PC-9 (cell line): ENCODE data around the gene PITPNM3. TPM values are rescaled to one million over a fixed set of nuclear protein-coding genes. Genes with fewer than 3 reads are reported as not detected.

Experiments
- BruUV-seq: library from RNA; stranded (reverse); fragments of 400-500 nt; replicated peaks from 2 replicates; lab custom pipeline; 2021; lab: Mats Ljungman, UMichigan
- CTCF ChIA-PET: fragments of 300-600 bp; sonication (Branson Sonifier 250); formaldehyde crosslinking; loops from one replicate; lab custom pipeline; 2022; ENCODE audit warnings: antibody characterized with exemption; lab: Charles Lee
- POLR2A ChIA-PET: fragments of 300-600 bp; sonication (Branson Sonifier 250); formaldehyde crosslinking; loops from one replicate; lab custom pipeline; 2022; ENCODE audit warnings: antibody characterized with exemption; ENCODE audit not compliant: unreplicated experiment; lab: Charles Lee
- DNase-seq, 2 experiments: peaks; one replicate each; pipeline versions ENCODE4 v3.0.0 to v3.0.0-alpha.2; 2015 to 2022; ENCODE audit warnings: mixed read lengths in 1 of 2
- H2AFZ ChIP-seq: fragments of 200-600 bp; sonication (generic); 2 replicates; pipeline ENCODE4 v1.8.1; 2017; ENCODE audit warnings: antibody characterized with exemption
- H3F3A ChIP-seq: fragments of 200-600 bp; sonication (generic); 2 replicates; pipeline ENCODE4 v1.8.1; 2017; ENCODE audit warnings: antibody characterized with exemption, mild to moderate bottlenecking, low read depth; ENCODE audit not compliant: insufficient read depth
- H3K27ac ChIP-seq: fragments of 200-600 bp; sonication (generic); 2 replicates; pipeline ENCODE4 v1.6.1; 2016; ENCODE audit warnings: mixed run types
- H3K27me3 ChIP-seq: fragments of 200-600 bp; sonication (generic); 2 replicates; pipeline ENCODE4 v1.6.1; 2016; ENCODE audit warnings: low read depth, mixed run types; ENCODE audit not compliant: insufficient read depth
- H3K36me3 ChIP-seq: fragments of 200-600 bp; sonication (generic); 2 replicates; pipeline ENCODE4 v1.6.1; 2016; ENCODE audit warnings: low read depth, mixed run types
- H3K4me1 ChIP-seq: fragments of 200-600 bp; sonication (generic); replicated peaks from 2 replicates; pipeline ENCODE4 v1.6.1; 2016; ENCODE audit warnings: mixed run types; ENCODE audit not compliant: insufficient read depth
- H3K4me2 ChIP-seq: fragments of 200-600 bp; sonication (generic); 2 replicates; pipeline ENCODE4 v1.6.1; 2017; ENCODE audit warnings: mixed run types
- H3K4me3 ChIP-seq: fragments of 200-600 bp; sonication (generic); 2 replicates; pipeline ENCODE4 v1.6.1; 2016; ENCODE audit warnings: mixed run types
- H3K79me2 ChIP-seq: fragments of 200-600 bp; sonication (generic); 2 replicates; pipeline ENCODE4 v1.6.1; 2017; ENCODE audit warnings: low read depth, mixed run types
- H3K9me2 ChIP-seq: fragments of 200-600 bp; sonication (generic); 2 replicates; pipeline ENCODE4 v1.8.1; 2017; ENCODE audit warnings: mild to moderate bottlenecking; ENCODE audit not compliant: insufficient read depth
- H3K9me3 ChIP-seq: fragments of 200-600 bp; sonication (generic); 2 replicates; pipeline ENCODE4 v1.8.1; 2016; ENCODE audit warnings: low read depth; ENCODE audit not compliant: insufficient read depth
- H4K20me1 ChIP-seq: fragments of 200-600 bp; sonication (generic); 2 replicates; pipeline ENCODE4 v1.8.1; 2017; ENCODE audit not compliant: insufficient read depth
- CTCF ChIP-seq: fragments of 200-600 bp; sonication (generic); conservative IDR thresholded peaks from 2 replicates; pipeline ENCODE4 v1.6.1; 2017; ENCODE audit warnings: mixed run types, antibody characterized with exemption, mild to moderate bottlenecking, moderate library complexity
- EZH2 ChIP-seq: fragments of 200-600 bp; sonication (generic); IDR thresholded peaks from 2 replicates; pipeline ENCODE4 v1.8.0; 2017; ENCODE audit warnings: antibody characterized with exemption, low read depth
- intact Hi-C: fragments of 100-400 bp; cut with micrococcal nuclease; formaldehyde crosslinking; loops from one replicate; pipeline ENCODE4 v1.10.0; 2022; ENCODE audit not compliant: unreplicated experiment
- total RNA-seq: library from RNA; stranded (reverse); gene quantifications from 2 replicates; pipeline ENCODE4 v1.2.3, GENCODE V29; 2021

Gene PITPNM3
- total RNA-seq, 1 experiment from 2014 or later, result 16.9 TPM

GRCh38 chr17:6498901-6499540, 57.3 kb downstream of the PITPNM3 start:
- H3K27ac ChIP-seq, result no peak overlapping the region
- intact Hi-C loops, result no loop called here
- peaks cover 10% of the 10 kb centered on the region for H3K4me1 ChIP-seq
- H3K79me2 ChIP-seq, result no peaks in the 10 kb centered on the region
- no peak for TF ChIP-seq CTCF
- no peak for TF ChIP-seq EZH2
- no peaks in the 10 kb centered on the region for H3K9me3 ChIP-seq
- BruUV-seq, result no TSS peak
- POLR2A ChIA-PET, result no interaction called here
- H3K27me3 ChIP-seq, result no peaks in the 10 kb centered on the region
- no peaks in the 10 kb centered on the region for H3K36me3 ChIP-seq
- H3K9me2 ChIP-seq, result no peaks in the 10 kb centered on the region
- H3K4me2 ChIP-seq, result no peak overlapping the region
- H3K4me3 ChIP-seq, result no peak overlapping the region
- no peak for DNase-seq
- H3F3A ChIP-seq, result no peaks in the 10 kb centered on the region
- no peak overlapping the region for H2AFZ ChIP-seq
- no peaks in the 10 kb centered on the region for H4K20me1 ChIP-seq
- CTCF ChIA-PET, result no interaction called here

DNA sequence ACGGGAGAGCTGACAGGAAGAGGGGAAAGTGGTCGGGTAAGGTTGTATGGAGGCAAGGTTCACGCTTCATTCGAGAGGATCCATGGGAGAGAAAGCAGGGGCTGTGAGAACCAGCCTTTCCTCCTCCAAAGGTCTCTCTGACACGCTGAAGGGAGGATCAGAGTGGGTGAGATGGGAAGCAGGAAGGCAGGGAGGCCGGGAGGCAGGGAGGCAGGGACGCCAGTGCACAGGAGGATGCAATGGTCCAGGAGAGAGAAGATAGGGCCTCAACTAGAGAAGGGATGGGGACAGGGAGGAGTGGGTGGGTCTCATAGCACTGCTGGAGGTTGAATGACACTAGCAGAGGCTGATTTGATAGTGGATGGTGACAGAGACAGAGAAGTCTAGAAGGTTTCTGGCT, 58.0 kb downstream of the PITPNM3 start:
- CTCF ChIA-PET, result no interaction called here
- no TSS peak for BruUV-seq
- intact Hi-C loops, result no loop called here

GRCh38 chr17:6497496-6498221, 58.7 kb downstream of the PITPNM3 start:
- BruUV-seq, result no TSS peak
- no peaks in the 10 kb centered on the region for H4K20me1 ChIP-seq
- H3K4me2 ChIP-seq, result no peak overlapping the region
- no peak overlapping the region for H3K4me3 ChIP-seq
- intact Hi-C loops, result no loop called here
- no peaks in the 10 kb centered on the region for H3F3A ChIP-seq
- POLR2A ChIA-PET, result no interaction called here
- CTCF ChIA-PET, result no interaction called here
- no peak overlapping the region for H3K27ac ChIP-seq
- H3K36me3 ChIP-seq, result no peaks in the 10 kb centered on the region
- H3K27me3 ChIP-seq, result no peaks in the 10 kb centered on the region
- no peak overlapping the region for H2AFZ ChIP-seq
- peaks cover 11% of the 10 kb centered on the region for H3K4me1 ChIP-seq
- no peaks in the 10 kb centered on the region for H3K9me2 ChIP-seq
- TF ChIP-seq EZH2 (no peak), CTCF (no peak)
- H3K79me2 ChIP-seq, result no peaks in the 10 kb centered on the region
- no peaks in the 10 kb centered on the region for H3K9me3 ChIP-seq
- DNase-seq, result no peak

More for the DNA sequence above, 58.0 kb downstream of the PITPNM3 start:
- no peaks in the 10 kb centered on the region for H4K20me1 ChIP-seq
- no peaks in the 10 kb centered on the region for H3F3A ChIP-seq
- H3K27ac ChIP-seq, result no peak overlapping the region
- H3K9me3 ChIP-seq, result no peaks in the 10 kb centered on the region
- no peak overlapping the region for H3K4me2 ChIP-seq
- DNase-seq, result no peak
- no peaks in the 10 kb centered on the region for H3K9me2 ChIP-seq
- H3K27me3 ChIP-seq, result no peaks in the 10 kb centered on the region
- no peak overlapping the region for H2AFZ ChIP-seq
- H3K79me2 ChIP-seq, result no peaks in the 10 kb centered on the region
- peaks cover 11% of the 10 kb centered on the region for H3K4me1 ChIP-seq
- TF ChIP-seq CTCF (no peak), EZH2 (no peak)
- POLR2A ChIA-PET, result no interaction called here
- H3K4me3 ChIP-seq, result no peak overlapping the region
- no peaks in the 10 kb centered on the region for H3K36me3 ChIP-seq
